Measurements from ENCODE around the gene NPRL2.
A peak's percentile ranks its signal among the peaks of the same experiment; 100 is the strongest.

Gene NPRL2

GRCh38 chr3:50358355-50358910, 7.9 kb upstream of the NPRL2 start:
- no peak for TF ChIP-seq TEAD4 (IDR thresholded peaks at IDR 0.05)
- no peak for TF ChIP-seq TCF12 (IDR thresholded peaks at IDR 0.05; ENCODE audit: low read depth)

- TF ChIP-seq CREB1 (IDR thresholded peaks at IDR 0.05; ENCODE audit: low read depth): no peak
Measured at GRCh38 chr3:50357481-50357880, 6.9 kb upstream of the NPRL2 start.

- no peak for TF ChIP-seq ZBTB7A (IDR thresholded peaks at IDR 0.05; ENCODE audit: low read depth)
- TF ChIP-seq TAF1 (IDR thresholded peaks at IDR 0.05; ENCODE audit: low read depth): no peak
- TF ChIP-seq RAD21 (IDR thresholded peaks at IDR 0.05; ENCODE audit: low read depth): no peak
- no peak for TF ChIP-seq EGR1 (IDR thresholded peaks at IDR 0.05)
- TF ChIP-seq YY1 (IDR thresholded peaks at IDR 0.05; ENCODE audit: low read depth): no peak
- no peak for TF ChIP-seq REST (IDR thresholded peaks at IDR 0.05; ENCODE audit: low read depth)
- no peak for TF ChIP-seq FOXM1 (IDR thresholded peaks at IDR 0.05; ENCODE audit: borderline replicate concordance, low read depth)
- TF ChIP-seq TCF12 (IDR thresholded peaks at IDR 0.05; ENCODE audit: low read depth): no peak
- TF ChIP-seq CREB1 (IDR thresholded peaks at IDR 0.05; ENCODE audit: low read depth): no peak
- no peak for TF ChIP-seq USF1 (IDR thresholded peaks at IDR 0.05)
- TF ChIP-seq CEBPB (IDR thresholded peaks at IDR 0.05): no peak
- no peak for TF ChIP-seq TEAD4 (IDR thresholded peaks at IDR 0.05)
- TF ChIP-seq MAX (IDR thresholded peaks at IDR 0.05): no peak
Measured at GRCh38 chr3:50356553-50356952, 6.0 kb upstream of the NPRL2 start.

DNA sequence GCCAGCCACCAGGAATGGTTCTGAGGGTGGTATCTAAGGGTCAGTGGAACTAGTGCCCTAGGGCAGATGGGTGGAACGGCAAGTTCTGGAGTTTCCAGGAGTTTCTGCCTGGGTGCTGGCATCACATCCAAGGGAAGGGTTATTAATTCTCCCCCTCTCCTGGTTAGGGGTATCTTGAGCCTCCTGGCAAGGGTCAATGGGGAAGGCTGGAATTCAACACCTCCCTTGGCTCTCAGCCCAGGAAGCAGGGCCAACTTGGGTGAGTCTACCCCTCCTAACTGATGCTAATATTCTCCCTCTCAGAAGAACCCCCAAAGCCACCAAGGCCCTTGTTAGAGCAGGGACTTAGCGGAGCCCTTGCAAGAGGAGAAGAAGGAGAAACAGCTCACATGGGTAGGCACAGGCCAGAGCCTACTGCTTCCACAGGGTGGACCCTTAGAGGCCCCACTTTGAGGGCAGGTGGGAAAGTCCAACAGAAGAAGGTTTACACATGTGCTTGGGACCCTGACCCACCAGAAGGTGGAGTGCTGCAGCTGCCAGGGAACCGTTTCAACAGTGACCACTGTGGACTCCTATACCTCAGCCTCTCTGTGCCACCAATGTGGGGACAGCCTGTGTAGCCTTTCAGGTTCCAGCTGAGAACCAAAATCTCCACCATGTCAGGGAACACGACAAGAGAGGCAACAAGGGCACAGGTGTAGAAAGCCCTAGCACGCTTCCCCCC, 5.4 kb upstream of the NPRL2 start:
- TF ChIP-seq TEAD4 (IDR thresholded peaks at IDR 0.05) (no peak), YY1 (IDR thresholded peaks at IDR 0.05; ENCODE audit: low read depth) (no peak), REST (IDR thresholded peaks at IDR 0.05; ENCODE audit: low read depth) (no peak), TAF1 (IDR thresholded peaks at IDR 0.05; ENCODE audit: low read depth) (no peak), NFIC (IDR thresholded peaks at IDR 0.05) (peak; percentile 27; the same call in 1 of the 2 replicates)

DNA sequence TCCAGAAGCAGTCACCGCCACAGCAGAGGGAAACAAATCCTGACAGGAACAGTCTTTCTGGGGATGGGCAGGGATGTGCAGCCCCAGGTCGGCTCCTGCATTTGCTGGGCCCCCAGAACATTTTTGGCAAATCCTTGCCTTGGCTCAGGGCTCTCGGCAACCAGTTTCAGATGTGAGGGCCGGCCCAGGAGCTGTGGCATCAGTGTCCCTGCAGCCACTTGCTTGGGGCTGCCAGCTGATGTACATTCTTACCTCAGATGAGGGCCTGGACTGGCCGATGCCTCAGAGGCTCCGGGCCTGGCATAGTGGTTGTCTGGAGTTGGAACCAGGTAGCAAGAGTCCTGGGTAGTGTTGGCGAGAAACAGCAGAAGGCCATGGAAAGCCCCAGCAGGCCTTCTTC, 4.3 kb upstream of the NPRL2 start:
- no peak for TF ChIP-seq TAF1 (IDR thresholded peaks at IDR 0.05; ENCODE audit: low read depth)
- TF ChIP-seq EP300 (IDR thresholded peaks at IDR 0.05; ENCODE audit: borderline replicate concordance): no peak
- TF ChIP-seq ZBTB7A (IDR thresholded peaks at IDR 0.05; ENCODE audit: low read depth): no peak
- no peak for TF ChIP-seq EGR1 (IDR thresholded peaks at IDR 0.05)
- TF ChIP-seq USF1 (IDR thresholded peaks at IDR 0.05): no peak
- TF ChIP-seq CREB1 (IDR thresholded peaks at IDR 0.05; ENCODE audit: low read depth): no peak
- TF ChIP-seq FOXM1 (IDR thresholded peaks at IDR 0.05; ENCODE audit: borderline replicate concordance, low read depth): no peak
- no peak for TF ChIP-seq CEBPB (IDR thresholded peaks at IDR 0.05)
- TF ChIP-seq NFIC (IDR thresholded peaks at IDR 0.05): no peak
- TF ChIP-seq TEAD4 (IDR thresholded peaks at IDR 0.05): no peak
- no peak for TF ChIP-seq REST (IDR thresholded peaks at IDR 0.05; ENCODE audit: low read depth)
- TF ChIP-seq YY1 (IDR thresholded peaks at IDR 0.05; ENCODE audit: low read depth): no peak
- TF ChIP-seq RAD21 (IDR thresholded peaks at IDR 0.05; ENCODE audit: low read depth): no peak
- TF ChIP-seq TCF12 (IDR thresholded peaks at IDR 0.05; ENCODE audit: low read depth): no peak
- TF ChIP-seq MAX (IDR thresholded peaks at IDR 0.05): no peak

All from Ishikawa (cell line).